T-helper 2 cell treated with Interferon-gamma antibody and Interleukin-4, amounts not matched to agents 100 ng/mL and 5 ng/mL, for 36 hours (primary cell): ENCODE measurements around the gene TXNDC17. TPM values are rescaled to one million over a fixed set of nuclear protein-coding genes. Genes with fewer than 3 reads are reported as not detected.

Experiments used
- intact Hi-C: fragments of 100-400 bp; cut with micrococcal nuclease; formaldehyde crosslinking; loops from one replicate; pipeline ENCODE4 v1.15.1; 2023
- total RNA-seq: library from RNA; stranded (reverse); gene quantifications from 2 replicates; pipeline ENCODE4 v1.2.3, GENCODE V29; 2022

Gene TXNDC17
- total RNA-seq, 1 donor from 2014 or later: 82.4 TPM

DNA sequence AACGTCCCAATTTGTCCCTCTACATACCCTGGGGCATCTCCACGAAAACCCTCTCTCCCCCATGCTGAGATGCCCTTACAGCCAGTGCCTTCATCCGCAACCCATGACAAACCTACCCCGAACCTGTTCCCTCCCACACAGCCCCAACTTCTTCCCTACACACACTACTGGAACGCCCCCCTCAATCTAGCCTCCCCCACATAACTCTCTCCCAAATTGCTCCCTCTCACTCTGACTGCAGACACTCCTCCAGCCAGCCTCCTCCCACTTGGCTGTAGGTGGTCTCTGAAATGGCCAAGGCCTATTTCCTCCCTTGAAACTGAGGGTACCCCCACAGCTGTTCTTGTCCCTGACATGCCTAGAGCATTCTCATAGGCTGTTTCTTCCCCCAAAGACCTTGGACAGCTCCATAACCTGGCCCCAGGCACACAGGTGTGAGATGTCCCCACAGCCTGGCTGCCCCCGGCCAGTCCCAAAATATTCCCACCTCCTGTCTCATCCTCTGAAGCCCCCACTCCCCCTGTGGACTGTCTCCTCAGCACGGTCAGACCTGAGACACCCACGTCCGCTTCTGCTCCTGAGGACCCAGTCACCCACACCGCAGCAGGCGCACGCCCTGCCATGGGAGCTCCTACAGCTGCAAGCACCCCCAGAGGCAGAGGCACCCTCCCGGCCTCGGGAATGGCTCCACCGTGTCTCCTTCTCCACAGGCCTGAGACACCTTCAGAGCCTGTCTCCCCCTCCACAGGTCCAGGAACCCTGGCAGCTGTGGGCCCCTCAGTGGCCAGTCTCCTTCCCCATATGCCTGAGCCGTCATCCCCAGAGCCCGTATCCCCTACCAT, 4.0 kb upstream of the TXNDC17 start:
- intact Hi-C loops: no loop called here

GRCh38 chr17:6637458-6637840, 3.4 kb upstream of the TXNDC17 start:
- intact Hi-C loops: no loop called here

DNA sequence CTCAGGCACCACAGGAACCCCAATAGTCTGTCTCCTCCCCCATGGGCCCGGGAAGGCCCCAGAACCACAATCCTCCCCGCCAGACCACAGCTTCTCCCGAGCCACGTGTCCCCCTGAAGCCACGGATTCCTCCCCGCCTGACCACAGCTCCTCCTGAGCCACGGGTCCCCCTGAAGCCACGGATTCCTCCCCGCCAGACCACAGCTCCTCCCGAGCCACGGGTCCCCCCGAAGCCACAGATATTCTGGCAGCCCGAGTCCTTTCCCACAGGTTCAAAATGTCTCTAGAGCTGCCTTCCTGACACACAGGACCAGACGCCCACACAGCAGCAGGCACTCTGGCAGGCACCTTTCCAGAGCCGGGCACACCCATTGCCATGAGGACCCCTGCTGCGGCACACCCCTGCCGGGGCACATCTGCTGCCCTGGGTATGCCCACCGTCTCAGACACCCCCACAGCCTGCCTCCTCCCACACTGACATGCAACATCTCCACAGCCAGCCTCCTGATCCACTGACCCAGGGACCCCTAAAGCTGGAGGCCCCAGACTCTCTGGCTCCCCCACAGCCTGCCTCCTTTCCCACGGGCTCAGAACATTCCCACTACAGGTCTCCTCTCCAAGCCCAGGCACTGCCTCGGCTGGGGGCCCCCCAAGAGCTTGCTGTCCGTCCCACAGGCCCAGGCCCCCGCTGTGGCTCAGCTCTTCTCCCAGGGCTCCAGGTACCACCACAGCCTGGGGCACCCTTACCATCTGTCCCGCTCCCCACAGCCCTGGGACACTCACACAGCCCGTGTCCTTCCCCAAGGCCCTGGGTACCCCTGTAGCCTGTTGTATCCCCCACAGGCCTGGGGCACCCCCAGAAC, 2.6 kb upstream of the TXNDC17 start:
- intact Hi-C loops: no loop called here

DNA sequence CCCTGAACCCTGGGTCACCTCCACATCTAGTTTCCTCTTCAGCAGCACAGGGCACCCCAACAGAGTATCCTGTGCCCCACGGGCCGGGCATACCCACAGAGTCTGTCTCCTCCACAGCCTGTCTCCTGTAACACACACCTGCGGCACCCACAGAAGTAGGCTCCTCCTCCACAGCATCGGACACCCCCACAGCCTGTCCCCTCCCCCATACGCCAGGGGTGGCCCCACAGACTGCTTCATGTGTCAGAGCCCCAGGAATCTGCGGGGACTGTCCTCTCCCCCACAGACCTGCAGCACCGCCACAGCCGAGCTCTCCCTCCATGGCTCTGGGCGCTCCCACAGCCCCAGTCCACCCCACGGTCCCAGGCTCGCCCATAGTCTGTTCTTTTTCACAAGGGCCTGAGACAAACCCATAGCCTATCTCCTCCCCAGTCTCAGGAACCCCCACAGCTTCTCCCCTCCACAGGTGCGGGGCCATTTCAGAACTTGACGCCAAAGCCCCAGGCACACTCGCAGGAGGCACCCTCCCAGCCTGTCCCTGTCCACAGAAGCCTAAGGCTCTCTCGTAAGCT, 1.8 kb upstream of the TXNDC17 start:
- intact Hi-C loops: no loop called here

- intact Hi-C loops: loop anchor here (1.0 to 10.0 kb wide), 3 partner anchors 11 to 375 kb away; partner anchors contain the start of genes C17orf100, MED31 and PIMREG
Observed at GRCh38 chr17:6639586-6640535, 999 bp upstream of the TXNDC17 start.

DNA sequence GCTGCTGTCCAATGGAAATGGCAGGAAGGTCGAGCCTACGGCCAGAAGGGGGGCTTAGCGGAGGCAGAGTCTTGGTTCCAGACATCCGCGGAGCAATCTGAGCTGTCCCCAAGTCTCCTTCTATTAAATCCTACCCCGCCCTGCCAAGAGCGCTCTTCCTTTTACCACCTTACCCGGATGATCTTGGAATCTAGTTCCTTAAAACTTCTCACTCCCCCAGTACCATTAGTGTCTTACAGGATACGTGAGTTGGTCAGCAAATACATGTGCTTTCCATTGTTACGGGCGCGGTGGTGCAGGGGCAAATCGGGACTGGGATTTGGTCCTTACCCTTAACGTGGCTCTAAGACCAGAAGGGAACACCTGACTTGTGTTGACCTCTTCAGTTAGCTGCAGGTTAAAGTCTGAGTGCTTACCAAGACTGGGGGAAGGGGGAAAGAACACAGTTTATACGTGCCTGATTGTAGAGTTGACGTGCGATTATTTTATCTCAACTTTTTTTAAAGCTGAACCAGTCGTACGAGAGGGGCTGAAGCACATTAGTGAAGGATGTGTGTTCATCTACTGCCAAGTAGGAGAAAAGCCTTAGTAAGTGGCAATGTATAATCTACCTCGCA, 495 bp downstream of the TXNDC17 start:
- intact Hi-C loops: loop anchor here (2.0 to 10.0 kb wide), 2 partner anchors 197 to 373 kb away; partner anchors contain the start of gene PIMREG

DNA sequence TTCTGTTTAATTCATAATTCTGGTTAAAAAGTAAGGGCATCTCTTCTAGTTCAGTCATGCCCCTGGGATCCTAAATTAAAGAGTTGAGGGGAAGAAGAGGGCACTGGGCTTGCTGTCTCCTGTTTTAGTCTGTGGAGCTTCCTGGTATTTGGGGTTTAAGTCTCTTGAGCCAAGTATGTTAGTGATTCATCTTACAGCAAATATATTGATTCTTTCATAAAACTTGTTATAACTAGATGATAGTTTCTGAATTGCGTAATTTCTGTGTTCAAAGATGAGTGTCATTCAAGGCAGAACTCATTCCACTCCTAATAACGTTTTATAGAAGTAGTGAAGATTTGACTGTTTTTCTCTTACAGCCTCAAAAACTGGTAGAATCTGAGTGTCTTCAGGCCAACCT, 1.7 kb downstream of the TXNDC17 start:
- intact Hi-C loops: loop anchor here (10.0 kb wide), 1 partner anchor 198 kb away; the partner anchor contains the start of gene PIMREG

GRCh38 chr17:6643451-6644125, 2.7 kb downstream of the TXNDC17 start:
- intact Hi-C loops: loop anchor here (10.0 kb wide), 1 partner anchor 199 kb away; the partner anchor contains the start of gene PIMREG

- intact Hi-C loops: loop anchor here (1.0 to 10.0 kb wide), 2 partner anchors 175 to 203 kb away; partner anchors contain the start of gene PIMREG
Observed at GRCh38 chr17:6648181-6648580, 7.3 kb downstream of the TXNDC17 start.

DNA sequence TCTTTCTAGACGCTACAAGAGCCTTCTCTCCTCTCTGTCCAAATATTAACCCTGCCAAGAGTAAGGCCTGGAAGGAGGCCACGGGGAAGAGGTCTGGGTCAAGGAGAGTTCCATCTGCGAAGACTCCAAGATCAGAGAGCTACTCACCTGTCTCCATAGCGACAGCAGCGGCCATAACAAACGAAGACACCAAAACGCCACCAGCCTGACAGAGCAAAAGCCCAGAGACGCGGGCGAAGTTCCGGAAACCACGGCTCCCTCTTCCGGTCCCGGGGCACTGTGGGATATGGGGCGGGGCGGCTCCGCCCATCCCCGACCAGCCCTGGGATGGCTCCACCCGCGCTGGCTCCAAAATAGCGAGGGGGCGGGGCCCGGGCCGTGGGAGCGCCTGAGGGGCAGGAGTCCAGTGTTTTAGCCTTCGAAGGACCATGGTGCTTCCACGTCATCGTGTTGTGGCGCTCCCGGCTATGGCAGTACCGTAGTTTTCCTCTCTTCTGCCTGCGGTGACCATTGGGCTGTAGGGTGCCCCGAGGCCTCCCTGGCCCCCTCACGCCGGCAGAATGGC, 10.6 kb downstream of the TXNDC17 start, which contains the start of the genes C17orf100 and MED31:
C17orf100 (plus strand) TSS at position 409 of the 565 bp plus-strand sequence; CDS start at position 561, 152 bp downstream.
MED31 (minus strand) TSS at position 252 of the 565 bp plus-strand sequence; CDS start at position 175, 77 bp downstream.
- intact Hi-C loops: loop anchor here (1.0 to 10.0 kb wide), 4 partner anchors 11 to 1707 kb away; partner anchors contain the start of genes DERL2, KIAA0753, MIS12 and NLRP1

GRCh38 chr17:6651919-6652452, 11.1 kb downstream of the TXNDC17 start:
- intact Hi-C loops: loop anchor here (1.0 to 10.0 kb wide), 4 partner anchors 12 to 1707 kb away; partner anchors contain the start of genes DERL2, KIAA0753, MIS12 and NLRP1

- intact Hi-C loops: loop anchor here (5.0 to 10.0 kb wide), 3 partner anchors 1073 to 1710 kb away; partner anchors contain the start of genes DERL2, MIS12, NLRP1 and PFN1
Observed at GRCh38 chr17:6654841-6655731, 14.2 kb downstream of the TXNDC17 start.

GRCh38 chr17:6655732-6656361, 15.0 kb downstream of the TXNDC17 start:
- intact Hi-C loops: loop anchor here (10.0 kb wide), 1 partner anchor 1711 kb away; the partner anchor contains the start of genes PFN1, RNF167 and SLC25A11

DNA sequence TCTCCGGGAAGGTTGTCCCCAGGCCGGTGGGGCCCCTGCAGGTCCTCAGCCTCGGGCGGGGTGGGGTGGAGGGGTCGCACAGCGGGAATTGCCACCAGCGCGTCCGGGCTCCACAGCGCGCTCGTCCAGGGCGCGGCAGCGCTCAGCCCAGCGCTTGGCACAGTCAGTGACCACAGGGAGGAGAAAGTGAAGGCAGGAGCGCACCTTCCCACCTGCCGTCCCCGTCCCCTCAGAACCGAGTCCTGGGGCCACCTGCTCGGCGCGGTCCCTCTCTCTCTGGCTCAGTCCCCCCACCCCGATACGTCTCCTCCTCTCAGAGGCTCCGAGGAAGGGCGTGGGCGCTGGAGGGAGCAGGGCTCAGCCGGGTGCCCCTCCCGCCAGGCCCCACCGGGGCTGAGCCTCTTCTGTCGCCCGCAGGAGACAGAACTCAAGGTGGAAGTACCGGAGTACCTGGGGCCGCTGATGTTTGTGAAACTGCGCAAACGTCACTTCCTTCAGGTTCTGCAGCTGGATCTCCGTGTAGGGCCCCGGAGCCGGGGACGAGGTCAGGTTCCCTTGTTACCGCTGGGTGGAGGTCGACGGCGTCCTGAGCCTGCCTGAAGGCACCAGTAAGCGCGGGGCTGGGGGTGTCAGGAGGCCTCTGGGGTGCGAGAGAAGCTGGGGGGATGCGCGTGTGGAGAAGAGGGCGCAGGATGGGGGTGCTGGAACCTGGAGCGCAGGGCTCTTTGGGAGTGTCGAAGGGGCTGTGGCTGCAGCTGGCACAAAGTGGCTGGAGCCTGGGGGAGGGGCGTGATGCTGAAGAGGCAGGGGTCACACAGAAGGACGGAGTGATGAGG, 16.2 kb downstream of the TXNDC17 start:
- intact Hi-C loops: loop anchor here (10.0 kb wide), 1 partner anchor 1712 kb away; the partner anchor contains the start of genes PFN1, RNF167 and SLC25A11

DNA sequence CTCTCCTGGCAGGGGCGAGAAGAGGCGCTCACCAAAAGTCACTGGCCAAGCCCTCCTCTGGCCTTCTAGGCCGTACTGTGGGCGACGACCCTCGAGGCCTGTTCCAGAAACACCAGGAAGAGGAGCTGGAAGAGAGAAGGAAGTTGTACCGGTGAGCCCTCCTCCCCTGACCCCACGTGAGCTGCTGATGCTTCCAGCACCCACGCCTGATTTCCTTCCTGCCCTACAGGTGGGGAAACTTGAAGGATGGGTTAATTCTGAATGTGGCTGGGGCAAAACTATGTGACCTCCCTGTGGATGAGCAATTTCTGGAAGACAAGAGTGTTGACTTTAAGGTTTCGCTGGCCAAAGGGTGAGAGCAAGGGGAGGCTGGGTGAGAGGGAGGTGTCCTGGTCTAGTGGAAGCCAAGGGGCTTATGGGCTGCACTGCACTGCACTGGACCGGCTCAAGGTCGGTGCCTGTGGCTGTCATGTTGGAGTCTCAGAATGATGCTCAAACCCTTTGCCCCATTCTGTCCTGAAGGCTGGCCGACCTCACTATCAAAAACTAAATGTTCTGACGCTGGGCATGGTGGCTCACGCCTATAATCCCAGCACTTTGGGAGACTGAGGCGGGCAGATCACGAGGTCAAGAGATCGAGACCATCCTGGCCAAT, 16.9 kb downstream of the TXNDC17 start:
- intact Hi-C loops: loop anchor here (10.0 kb wide), 1 partner anchor 1713 kb away; the partner anchor contains the start of genes PFN1, RNF167 and SLC25A11
